Uterus (tissue), 4 donors: ENCODE measurements around the gene MEST. TPM values are rescaled to one million over a fixed set of nuclear protein-coding genes. Genes with fewer than 3 reads are reported as not detected.
"Not testable (repeated sequence)": the region's sequence is repeated elsewhere in the genome, so short reads cannot be mapped to it uniquely, and the experiment has no call there.

Experiments used
- DNase-seq, 2 donors: peaks; one replicate each; pipeline ENCODE4 v3.0.0-alpha.2; 2019 to 2020
- H3K27ac ChIP-seq, 2 donors: fragments of 200-600 bp; sonication (generic); 1 replicate in 1 of 2; 2 replicates in 1 of 2; pipeline ENCODE4 v1.5.1; 2016 to 2018
- H3K27me3 ChIP-seq, 2 donors: fragments of 200-600 bp; sonication (generic); one replicate each; pipeline ENCODE4 v1.5.1; 2018 to 2019; ENCODE audit warnings: control low read depth in 1 of 2
- H3K36me3 ChIP-seq, 2 donors: fragments of 200-600 bp; sonication (generic); one replicate each; pipeline ENCODE4 v1.5.1; 2019; ENCODE audit warnings: control low read depth in 1 of 2
- H3K4me1 ChIP-seq, 2 donors: fragments of 200-600 bp; sonication (generic); one replicate each; pipeline ENCODE4 v1.5.1; 2018 to 2019; ENCODE audit warnings: control low read depth in 1 of 2
- H3K4me3 ChIP-seq, 2 donors: fragments of 200-600 bp; sonication (generic); 1 replicate in 1 of 2; 2 replicates in 1 of 2; pipeline ENCODE4 v1.5.1; 2018 to 2019; ENCODE audit warnings: mild to moderate bottlenecking in 1 of 2
- H3K9me3 ChIP-seq, 2 donors: fragments of 200-600 bp; sonication (generic); one replicate each; pipeline ENCODE4 v1.5.1; 2019; ENCODE audit warnings: control low read depth in 1 of 2
- CTCF ChIP-seq, 4 experiments: fragments of 200-600 bp in 2 of 4; fragments of 450-650 bp in 2 of 4; sonication (generic) in 2 of 4; IDR thresholded peaks; one replicate each; pipeline ENCODE4 v1.5.1; 2016 to 2019; ENCODE audit warnings: antibody characterized with exemption in 4 of 4, mild to moderate bottlenecking in 2 of 4, moderate library complexity in 1 of 4
- POLR2A ChIP-seq, 2 donors: fragments of 450-650 bp; IDR thresholded peaks; one replicate each; pipeline ENCODE4 v1.6.1; 2016; ENCODE audit warnings: antibody characterized with exemption in 2 of 2, mild to moderate bottlenecking in 1 of 2, moderate library complexity in 1 of 2
- intact Hi-C: fragments of 100-400 bp; cut with DNase I; formaldehyde crosslinking; loops from one replicate; pipeline ENCODE4 v1.15.1; 2023; ENCODE audit warnings: low total_unique reads
- total RNA-seq, 4 donors: library from RNA; depleted of rRNA in 3 of 4; stranded (reverse); fragments of >200 nt in 3 of 4; gene quantifications; one replicate each; pipeline versions ENCODE4 v1.1.0 to v1.2.4, GENCODE V29; 2014 to 2023
- donor health status: DM: yes; HTN: yes; CAD: no.

The MEST gene
- total RNA-seq: 100 to 1,000 TPM in 1 of 4 donors, 10 to 100 TPM in 2, 1 to 10 TPM in 1; 7.7 to 462 (median 23.7) TPM

- Histone ChIP-seq H3K27ac (peak within 1 kb of the TSS; percentile 68 to 76), H3K4me1 (no peaks in the 10 kb centered on the region), H3K27me3 (no peaks in the 10 kb centered on the region), H3K36me3 (no peaks in the 10 kb centered on the region), H3K9me3 (no peaks in the 10 kb centered on the region), H3K4me3 (peak within 1 kb of the TSS; percentile 28 to 32)
- DNase-seq: no peak
- intact Hi-C loops: no loop called here
- TF ChIP-seq CTCF (IDR thresholded peaks at IDR 0.05): no peak
- TF ChIP-seq POLR2A (IDR thresholded peaks at IDR 0.05): peak in 1 of 2 donors; percentile 37
Measured at GRCh38 chr7:130491841-130492522, at the start of gene MEST. Gene MEST, plus strand, starts transcription at chr7:130492085. Its CDS starts 229 bp downstream, at chr7:130492314.

- Histone ChIP-seq H3K27me3 (no peaks in the 10 kb centered on the region), H3K27ac (no peak overlapping the region), H3K4me3 (no peak overlapping the region), H3K36me3 (no peaks in the 10 kb centered on the region), H3K4me1 (peaks cover 0 to 5% of the 10 kb centered on the region in 2 donors), H3K9me3 (no peaks in the 10 kb centered on the region)
- no peak for DNase-seq
- TF ChIP-seq CTCF (IDR thresholded peaks at IDR 0.05) (no peak), POLR2A (IDR thresholded peaks at IDR 0.05) (no peak)
- intact Hi-C loops: no loop called here
Measured at GRCh38 chr7:130442601-130443000, 49.3 kb upstream of the MEST start.

GRCh38 chr7:130444234-130444633, 47.7 kb upstream of the MEST start:
- peaks cover 0 to 3% of the 10 kb centered on the region in 2 donors for H3K9me3 ChIP-seq
- H3K27me3 ChIP-seq: no peaks in the 10 kb centered on the region
- no peaks in the 10 kb centered on the region for H3K36me3 ChIP-seq
- peak overlapping the region; percentile 58 to 61 for H3K27ac ChIP-seq
- no peak overlapping the region for H3K4me3 ChIP-seq
- H3K4me1 ChIP-seq: peaks cover 0 to 5% of the 10 kb centered on the region in 2 donors
- intact Hi-C loops: no loop called here
- peak in 1 of 2 donors; percentile 31 for DNase-seq
- no peak for TF ChIP-seq POLR2A (IDR thresholded peaks at IDR 0.05)
- TF ChIP-seq CTCF (IDR thresholded peaks at IDR 0.05): no peak

GRCh38 chr7:130444751-130445407, 47.0 kb upstream of the MEST start:
- Histone ChIP-seq H3K27ac (peak overlapping the region; percentile 58 to 61), H3K27me3 (no peaks in the 10 kb centered on the region), H3K4me3 (no peak overlapping the region), H3K9me3 (peaks cover 0 to 3% of the 10 kb centered on the region in 2 donors), H3K36me3 (no peaks in the 10 kb centered on the region), H3K4me1 (peaks cover 0 to 5% of the 10 kb centered on the region in 2 donors)
- TF ChIP-seq CTCF (IDR thresholded peaks at IDR 0.05): no peak
- no peak for TF ChIP-seq POLR2A (IDR thresholded peaks at IDR 0.05)
- DNase-seq: no peak
- intact Hi-C loops: no loop called here

GRCh38 chr7:130446259-130446658, 45.6 kb upstream of the MEST start:
- Histone ChIP-seq H3K4me3 (no peak overlapping the region), H3K27ac (no peak overlapping the region), H3K27me3 (no peaks in the 10 kb centered on the region), H3K4me1 (peaks cover 0 to 5% of the 10 kb centered on the region in 2 donors), H3K36me3 (no peaks in the 10 kb centered on the region), H3K9me3 (peaks cover 0 to 3% of the 10 kb centered on the region in 2 donors)
- TF ChIP-seq POLR2A (IDR thresholded peaks at IDR 0.05) (no peak), CTCF (IDR thresholded peaks at IDR 0.05) (no peak)
- intact Hi-C loops: no loop called here
- DNase-seq: no peak

GRCh38 chr7:130451344-130451743, 40.5 kb upstream of the MEST start:
- H3K36me3 ChIP-seq, DNase-seq, intact Hi-C loops, H3K9me3 ChIP-seq, H3K4me3 ChIP-seq, H3K27ac ChIP-seq, H3K27me3 ChIP-seq, H3K4me1 ChIP-seq: not testable (repeated sequence)
